Esophagus squamous epithelium (tissue), 5 donors: Measurements from ENCODE around the gene SPECC1. TPM values are rescaled to one million over a fixed set of nuclear protein-coding genes. Genes with fewer than 3 reads are reported as not detected.

Experiments
- DNase-seq: peaks from one replicate; lab custom pipeline; 2025; lab: John Stamatoyannopoulos, UW
- H3K27ac ChIP-seq, 4 donors: fragments of 200-600 bp; sonication (generic); one replicate each; pipeline ENCODE4 v1.5.1; 2016 to 2019; ENCODE audit warnings: mild to moderate bottlenecking in 1 of 4
- H3K27me3 ChIP-seq, 4 donors: fragments of 200-600 bp; sonication (generic); 1 replicate in 3 of 4; 2 replicates in 1 of 4; pipeline versions ENCODE4 v1.5.1 to v1.6.0; 2017 to 2021; ENCODE audit warnings: antibody characterized with exemption in 1 of 4
- H3K36me3 ChIP-seq, 3 donors: fragments of 200-600 bp; sonication (generic); one replicate each; pipeline ENCODE4 v1.5.1; 2016 to 2019
- H3K4me1 ChIP-seq, 3 donors: fragments of 200-600 bp; sonication (generic); one replicate each; pipeline ENCODE4 v1.5.1; 2017 to 2019
- H3K4me3 ChIP-seq, 4 donors: fragments of 200-600 bp; sonication (generic); 1 replicate in 3 of 4; 2 replicates in 1 of 4; pipeline ENCODE4 v1.5.1; 2016 to 2019; ENCODE audit warnings: mild to moderate bottlenecking in 2 of 4, moderate library complexity in 1 of 4
- H3K9me3 ChIP-seq, 3 donors: fragments of 200-600 bp; sonication (generic); one replicate each; pipeline ENCODE4 v1.5.1; 2016 to 2019
- CTCF ChIP-seq, 6 experiments: fragments of 450-650 bp in 4 of 6; fragments of 200-600 bp in 2 of 6; sonication (generic) in 2 of 6; IDR thresholded peaks; one replicate each; pipeline ENCODE4 v1.5.1; 2016 to 2019; ENCODE audit warnings: antibody characterized with exemption in 6 of 6, mild to moderate bottlenecking in 4 of 6, moderate library complexity in 4 of 6
- POLR2A ChIP-seq, 4 donors: fragments of 450-650 bp; IDR thresholded peaks; one replicate each; pipeline ENCODE4 v1.6.1; 2017; ENCODE audit warnings: antibody characterized with exemption in 4 of 4, mild to moderate bottlenecking in 4 of 4, moderate library complexity in 3 of 4
- whole genome bisulfite sequencing, 2 donors: methylation state at CpG; one replicate each; pipeline ENCODE4 v1.1.5; 2018; 5-methylcytosine and 5-hydroxymethylcytosine counted together
- intact Hi-C: fragments of 100-400 bp; cut with DNase I; formaldehyde crosslinking; loops from one replicate; pipeline ENCODE4 v1.15.0; 2022
- total RNA-seq, 4 donors: library from RNA; depleted of rRNA; stranded (reverse); fragments of >200 nt; gene quantifications; one replicate each; pipeline ENCODE4 v1.1.0, GENCODE V29; 2016
- donor health status: DM: yes; HTN: yes; CAD: no.

Gene SPECC1
- total RNA-seq, 4 donors from 2014 or later = 13.8 to 29.6 (median 19.0) TPM

- TF ChIP-seq CTCF (IDR thresholded peaks at IDR 0.05) = no peak
- TF ChIP-seq POLR2A (IDR thresholded peaks at IDR 0.05) = no peak
- no peak for DNase-seq
- Histone ChIP-seq H3K36me3 (no peaks in the 10 kb centered on the region), H3K4me1 (peaks cover 0 to 14% (median 0%) of the 10 kb centered on the region in 3 donors), H3K4me3 (no peak overlapping the region), H3K9me3 (no peaks in the 10 kb centered on the region), H3K27me3 (no peaks in the 10 kb centered on the region), H3K27ac (no peak overlapping the region)
- 8 to 33% methylated on average over 2 to 3 of the region's 3 CpGs for WGBS, 2 donors
- intact Hi-C loops = no loop called here
Observed at GRCh38 chr17:20267459-20267842, 258.3 kb downstream of the SPECC1 start.

GRCh38 chr17:20270369-20270768, 261.2 kb downstream of the SPECC1 start:
- Histone ChIP-seq H3K4me3 (no peak overlapping the region), H3K4me1 (peaks cover 0 to 11% (median 0%) of the 10 kb centered on the region in 3 donors), H3K27me3 (no peaks in the 10 kb centered on the region), H3K9me3 (no peaks in the 10 kb centered on the region), H3K36me3 (no peaks in the 10 kb centered on the region), H3K27ac (no peak overlapping the region)
- WGBS, 2 donors = 88 to 92% methylated on average over 3 of the region's 3 CpGs
- DNase-seq = no peak
- no peak for TF ChIP-seq CTCF (IDR thresholded peaks at IDR 0.05)
- intact Hi-C loops = no loop called here

- DNase-seq = no peak
- no peaks in the 10 kb centered on the region for H3K9me3 ChIP-seq
- TF ChIP-seq CTCF (IDR thresholded peaks at IDR 0.05) = no peak
- no peak for TF ChIP-seq POLR2A (IDR thresholded peaks at IDR 0.05)
- no peak overlapping the region for H3K4me3 ChIP-seq
- 58 to 81% methylated on average over 5 of the region's 5 CpGs for WGBS, 2 donors
- H3K36me3 ChIP-seq = no peaks in the 10 kb centered on the region
- H3K27ac ChIP-seq = no peak overlapping the region
- intact Hi-C loops = no loop called here
- H3K27me3 ChIP-seq = no peaks in the 10 kb centered on the region
- peaks cover 0 to 11% (median 0%) of the 10 kb centered on the region in 3 donors for H3K4me1 ChIP-seq
Observed at GRCh38 chr17:20271011-20271610, 262.0 kb downstream of the SPECC1 start.

GRCh38 chr17:20273741-20274500, 264.8 kb downstream of the SPECC1 start:
- H3K36me3 ChIP-seq = no peaks in the 10 kb centered on the region
- H3K27me3 ChIP-seq = no peaks in the 10 kb centered on the region
- DNase-seq = no peak
- WGBS, 2 donors = 76 to 81% methylated on average over 8 of the region's 8 CpGs
- no peak for TF ChIP-seq POLR2A (IDR thresholded peaks at IDR 0.05)
- TF ChIP-seq CTCF (IDR thresholded peaks at IDR 0.05) = no peak
- intact Hi-C loops = no loop called here
- no peak overlapping the region for H3K4me3 ChIP-seq
- H3K9me3 ChIP-seq = no peaks in the 10 kb centered on the region
- H3K4me1 ChIP-seq = peaks cover 0 to 4% (median 0%) of the 10 kb centered on the region in 3 donors
- H3K27ac ChIP-seq = no peak overlapping the region

GRCh38 chr17:20275653-20276052, 266.5 kb downstream of the SPECC1 start:
- intact Hi-C loops = no loop called here
- no peak for TF ChIP-seq CTCF (IDR thresholded peaks at IDR 0.05)
- no peak for TF ChIP-seq POLR2A (IDR thresholded peaks at IDR 0.05)

More at GRCh38 chr17:20275653-20276052, 266.5 kb downstream of the SPECC1 start:
- DNase-seq = no peak
- no peaks in the 10 kb centered on the region for H3K9me3 ChIP-seq
- H3K36me3 ChIP-seq = no peaks in the 10 kb centered on the region
- no peaks in the 10 kb centered on the region for H3K27me3 ChIP-seq
- H3K27ac ChIP-seq = no peak overlapping the region
- H3K4me1 ChIP-seq = no peaks in the 10 kb centered on the region
- H3K4me3 ChIP-seq = no peak overlapping the region
- WGBS, 2 donors = 88 to 95% methylated on average over 2 of the region's 2 CpGs
